HEK293T (cell line): Measurements from ENCODE around the gene MCF2L.

Source experiments
- ARNT ChIP-seq: fragments of 450-650 bp; IDR thresholded peaks from 2 replicates; pipeline ENCODE4 v1.6.1; 2017; ENCODE audit warnings: mild to moderate bottlenecking
- ELF4 ChIP-seq: fragments of 450-650 bp; IDR thresholded peaks from 2 replicates; pipeline ENCODE4 v1.6.1; 2017; ENCODE audit warnings: antibody characterized with exemption
- FOXK2 ChIP-seq: fragments of 450-650 bp; IDR thresholded peaks from 2 replicates; pipeline ENCODE4 v1.6.1; 2016; ENCODE audit warnings: mild to moderate bottlenecking
- FOXM1 ChIP-seq: fragments of 450-650 bp; IDR thresholded peaks from 2 replicates; pipeline ENCODE4 v1.6.1; 2017; ENCODE audit warnings: mild to moderate bottlenecking, borderline replicate concordance
- HDGF ChIP-seq: fragments of 450-650 bp; IDR thresholded peaks from 2 replicates; pipeline ENCODE4 v1.6.1; 2017; ENCODE audit warnings: antibody characterized with exemption, borderline replicate concordance
- LEF1 ChIP-seq: fragments of 450-650 bp; IDR thresholded peaks from 2 replicates; pipeline ENCODE4 v1.6.1; 2017; ENCODE audit warnings: mild to moderate bottlenecking, borderline replicate concordance
- NFRKB ChIP-seq: fragments of 450-650 bp; IDR thresholded peaks from 2 replicates; pipeline ENCODE4 v1.6.1; 2016; ENCODE audit warnings: mild to moderate bottlenecking, moderate library complexity
- PKNOX1 ChIP-seq: fragments of 450-650 bp; IDR thresholded peaks from 2 replicates; pipeline ENCODE4 v1.6.1; 2016
- SUZ12 ChIP-seq: fragments of 450-650 bp; IDR thresholded peaks from 2 replicates; pipeline ENCODE4 v1.6.1; 2016; ENCODE audit warnings: mild to moderate bottlenecking
- TARDBP ChIP-seq: fragments of 450-650 bp; IDR thresholded peaks from 2 replicates; pipeline ENCODE4 v1.6.1; 2016
- ZNF384 ChIP-seq: fragments of 450-650 bp; IDR thresholded peaks from 2 replicates; pipeline ENCODE4 v1.6.1; 2016

GRCh38 chr13:113004126-113004525 is 35.1 kb downstream of the MCF2L start:
- TF ChIP-seq LEF1 (no peak), NFRKB (no peak), ZNF384 (no peak), ARNT (no peak), FOXM1 (no peak), FOXK2 (no peak), ELF4 (no peak), HDGF (no peak), TARDBP (no peak), PKNOX1 (no peak), SUZ12 (no peak)
